Adrenal gland (tissue), 12 donors: ENCODE data around the gene SPDYE4. TPM values are rescaled to one million over a fixed set of nuclear protein-coding genes. Genes with fewer than 3 reads are reported as not detected.

Source experiments
- DNase-seq, 7 donors: peaks; one replicate each; pipeline ENCODE4 v3.0.0-alpha.2; 2019 to 2020
- H3K27ac ChIP-seq, 5 donors: fragments of 200-600 bp; sonication (generic) in 4 of 5; 1 replicate in 3 of 5; 2 replicates in 2 of 5; pipeline versions ENCODE4 v1.5.1 to v1.8.0; 2016 to 2020; ENCODE audit warnings: mild to moderate bottlenecking in 1 of 5
- H3K27me3 ChIP-seq: fragments of 200-600 bp; 2 replicates; pipeline ENCODE4 v1.8.0; 2021
- H3K36me3 ChIP-seq, 2 donors: fragments of 200-600 bp; replicated peaks in 1 of 2; 1 replicate in 1 of 2; 2 replicates in 1 of 2; pipeline versions ENCODE4 v1.5.1 to v1.8.0; 2018 to 2022
- H3K4me1 ChIP-seq, 2 donors: fragments of 200-600 bp; replicated peaks in 1 of 2; 1 replicate in 1 of 2; 2 replicates in 1 of 2; pipeline versions ENCODE4 v1.5.1 to v1.8.0; 2018 to 2021
- H3K4me3 ChIP-seq, 4 donors: fragments of 200-600 bp; sonication (generic) in 3 of 4; one replicate each; pipeline ENCODE4 v1.5.1; 2016 to 2018
- H3K9me3 ChIP-seq, 3 donors: fragments of 200-600 bp; sonication (generic) in 1 of 3; replicated peaks in 1 of 3; 1 replicate in 2 of 3; 2 replicates in 1 of 3; pipeline versions ENCODE4 v1.5.1 to v1.8.0; 2016 to 2021
- POLR2A ChIP-seq, 2 donors: fragments of 450-650 bp; IDR thresholded peaks; one replicate each; pipeline ENCODE4 v1.6.1; 2017; ENCODE audit warnings: antibody characterized with exemption in 2 of 2, mild to moderate bottlenecking in 2 of 2, moderate library complexity in 1 of 2
- WGBS, 4 donors: extraction: QIAGEN DNeasy Blood & Tissue Kit in 2 of 4; methylation state at CpG; one replicate each; pipeline versions ENCODE4 v1.1.5 to v1.1.7; 2013 to 2017; 5-methylcytosine and 5-hydroxymethylcytosine counted together
- intact Hi-C, 2 donors: fragments of 100-400 bp; cut with DNase I; formaldehyde crosslinking; loops; one replicate each; pipeline versions ENCODE4 v1.14.1 to v1.15.0; 2022 to 2023
- polyA plus RNA-seq, 3 donors: library from polyadenylated mRNA; stranded (reverse); fragments of 200-250 nt in 2 of 3; fragments of 350-450 nt in 1 of 3; fragmentation: Illumina TruSeq in 1 of 3; extraction: RNeasy Lipid Tissue Mini Kit (QIAGEN cat#74804) in 1 of 3; gene quantifications; one replicate each; pipeline ENCODE4 v1.2.3, GENCODE V29; 2013 to 2014
- total RNA-seq, 9 donors: library from RNA; depleted of rRNA in 4 of 9; stranded (reverse); fragments of >200 nt in 4 of 9; fragments of 120-200 nt in 1 of 9; fragmentation: NEBNext Ultra II Directional in 1 of 9; extraction: Animal tissue kit (Norgen Biotek cat#: 25700) in 1 of 9; gene quantifications; one replicate each; pipeline versions ENCODE4 v1.1.0 to v1.2.4, GENCODE V29; 2013 to 2023
- TF ChIP-seq, protein P1 (sequence below), 6 experiments: fragments of 450-650 bp in 4 of 6; fragments of 200-600 bp in 2 of 6; sonication (generic) in 1 of 6; IDR thresholded peaks; 1 replicate in 5 of 6; 2 replicates in 1 of 6; pipeline versions ENCODE4 v1.5.1 to v1.8.0; 2016 to 2021; ENCODE audit warnings: antibody characterized with exemption in 6 of 6, mild to moderate bottlenecking in 2 of 6, moderate library complexity in 1 of 6
- donor health status: healthy with polysubstance abuse.
- donor health status: Bipolar disorder and iron deficiency.
- donor health status: DM: yes; HTN: yes; CAD: no.
- donor health status: DM: no; HTN: no; CAD: no.
- donor health status: DM: no; HTN: no; CAD: no.
- donor health status: DM: yes; HTN: yes; CAD: no.

The SPDYE4 gene
- total and polyA plus RNA-seq, 12 donors: not detected

DNA sequence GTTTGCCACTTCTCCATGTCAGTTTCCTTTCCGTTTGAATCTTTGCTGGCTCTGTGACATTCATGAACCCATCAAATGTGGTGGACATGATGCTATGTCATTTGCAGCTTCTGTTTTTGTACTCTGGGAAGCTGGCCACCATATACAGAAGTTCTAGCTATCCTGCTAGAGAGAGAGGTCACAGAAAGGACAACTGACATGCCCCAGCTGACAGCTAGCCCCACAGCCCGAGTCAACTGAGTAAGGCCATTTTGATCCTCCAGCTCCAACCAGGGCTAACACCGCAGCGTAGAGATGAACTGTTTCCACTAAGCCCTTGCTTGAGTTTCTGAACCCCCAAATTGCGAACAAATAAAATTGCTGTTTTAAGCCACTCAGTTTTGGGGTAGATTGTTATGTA, 47.5 kb downstream of the SPDYE4 start:
- DNase-seq: no peak
- TF ChIP-seq POLR2A (IDR thresholded peaks at IDR 0.05): no peak
- TF ChIP-seq, protein P1, sequence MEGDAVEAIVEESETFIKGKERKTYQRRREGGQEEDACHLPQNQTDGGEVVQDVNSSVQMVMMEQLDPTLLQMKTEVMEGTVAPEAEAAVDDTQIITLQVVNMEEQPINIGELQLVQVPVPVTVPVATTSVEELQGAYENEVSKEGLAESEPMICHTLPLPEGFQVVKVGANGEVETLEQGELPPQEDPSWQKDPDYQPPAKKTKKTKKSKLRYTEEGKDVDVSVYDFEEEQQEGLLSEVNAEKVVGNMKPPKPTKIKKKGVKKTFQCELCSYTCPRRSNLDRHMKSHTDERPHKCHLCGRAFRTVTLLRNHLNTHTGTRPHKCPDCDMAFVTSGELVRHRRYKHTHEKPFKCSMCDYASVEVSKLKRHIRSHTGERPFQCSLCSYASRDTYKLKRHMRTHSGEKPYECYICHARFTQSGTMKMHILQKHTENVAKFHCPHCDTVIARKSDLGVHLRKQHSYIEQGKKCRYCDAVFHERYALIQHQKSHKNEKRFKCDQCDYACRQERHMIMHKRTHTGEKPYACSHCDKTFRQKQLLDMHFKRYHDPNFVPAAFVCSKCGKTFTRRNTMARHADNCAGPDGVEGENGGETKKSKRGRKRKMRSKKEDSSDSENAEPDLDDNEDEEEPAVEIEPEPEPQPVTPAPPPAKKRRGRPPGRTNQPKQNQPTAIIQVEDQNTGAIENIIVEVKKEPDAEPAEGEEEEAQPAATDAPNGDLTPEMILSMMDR (IDR thresholded peaks at IDR 0.05): no peak
- intact Hi-C loops: no loop called here
- H3K4me3 ChIP-seq: no peak overlapping the region
- no peaks in the 10 kb centered on the region for H3K27me3 ChIP-seq
- H3K4me1 ChIP-seq: peaks cover 0 to 9% of the 10 kb centered on the region in 2 donors
- H3K36me3 ChIP-seq: no peaks in the 10 kb centered on the region
- H3K9me3 ChIP-seq: no peaks in the 10 kb centered on the region
- no peak overlapping the region for H3K27ac ChIP-seq
- 73 to 82% (median 78%) methylated on average over 5 of the region's 5 CpGs for WGBS, 4 donors

DNA sequence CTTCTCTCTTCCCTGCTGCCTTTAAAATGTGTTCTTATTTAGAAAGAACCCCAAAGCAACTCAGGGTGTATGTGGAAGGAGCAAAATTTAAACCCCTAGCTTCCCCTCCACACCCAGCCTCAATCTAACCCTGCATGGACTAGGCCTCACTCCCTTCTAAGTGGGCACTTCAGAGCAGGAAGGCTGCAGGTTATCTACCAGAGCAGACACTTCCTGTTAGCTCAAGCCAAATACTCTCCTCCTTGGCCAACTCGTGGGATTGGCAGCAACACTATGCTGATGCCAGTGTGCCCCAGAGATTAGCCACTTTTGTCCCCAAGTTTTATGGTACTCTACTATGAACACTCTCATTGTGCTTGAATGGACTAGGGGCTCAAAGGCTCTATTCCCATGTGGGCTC, 49.3 kb downstream of the SPDYE4 start:
- no peaks in the 10 kb centered on the region for H3K36me3 ChIP-seq
- peaks cover 0 to 9% of the 10 kb centered on the region in 2 donors for H3K4me1 ChIP-seq
- TF ChIP-seq POLR2A (IDR thresholded peaks at IDR 0.05): no peak
- TF ChIP-seq, protein P1 (IDR thresholded peaks at IDR 0.05): no peak
- intact Hi-C loops: no loop called here
- H3K27me3 ChIP-seq: no peaks in the 10 kb centered on the region
- H3K4me3 ChIP-seq: no peak overlapping the region
- peak overlapping the region in 1 of 5 donors; percentile 20 for H3K27ac ChIP-seq
- DNase-seq: no peak
- WGBS, 4 donors: 33 to 73% (median 51%) methylated on average over 1 of the region's 1 CpG
- H3K9me3 ChIP-seq: no peaks in the 10 kb centered on the region

DNA sequence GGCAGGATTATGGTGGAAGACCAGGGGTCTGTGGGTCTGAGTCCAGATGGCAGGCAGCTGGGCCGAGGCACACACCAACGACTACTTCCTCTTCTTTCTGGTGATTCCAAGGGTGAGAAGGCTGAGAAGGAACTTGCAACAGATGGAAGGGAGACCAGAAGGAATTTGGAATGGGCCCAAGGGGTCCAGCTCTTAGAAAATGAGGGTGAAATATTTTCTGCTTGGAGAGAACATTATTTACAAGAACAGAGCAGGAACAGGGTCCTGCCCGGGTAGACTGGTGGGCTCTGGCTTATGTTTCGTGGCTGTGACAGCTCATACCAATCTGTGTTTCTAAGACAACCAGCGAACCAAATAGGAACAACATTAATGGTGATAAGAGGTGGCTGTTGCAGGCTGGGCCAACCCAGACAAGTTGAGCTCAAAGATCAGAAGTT, 50.3 kb downstream of the SPDYE4 start:
- intact Hi-C loops: no loop called here
- H3K4me1 ChIP-seq: peaks cover 0 to 9% of the 10 kb centered on the region in 2 donors
- no peaks in the 10 kb centered on the region for H3K27me3 ChIP-seq
- WGBS, 4 donors: 28 to 42% (median 38%) methylated on average over 5 of the region's 5 CpGs
- H3K9me3 ChIP-seq: no peaks in the 10 kb centered on the region
- H3K4me3 ChIP-seq: no peak overlapping the region
- no peak for TF ChIP-seq POLR2A (IDR thresholded peaks at IDR 0.05)
- TF ChIP-seq, protein P1 (IDR thresholded peaks at IDR 0.05): no peak
- DNase-seq: peak in 1 of 7 donors; percentile 64
- peak overlapping the region in 3 of 5 donors; percentile 21 to 49 (median 36) for H3K27ac ChIP-seq
- H3K36me3 ChIP-seq: no peaks in the 10 kb centered on the region

DNA sequence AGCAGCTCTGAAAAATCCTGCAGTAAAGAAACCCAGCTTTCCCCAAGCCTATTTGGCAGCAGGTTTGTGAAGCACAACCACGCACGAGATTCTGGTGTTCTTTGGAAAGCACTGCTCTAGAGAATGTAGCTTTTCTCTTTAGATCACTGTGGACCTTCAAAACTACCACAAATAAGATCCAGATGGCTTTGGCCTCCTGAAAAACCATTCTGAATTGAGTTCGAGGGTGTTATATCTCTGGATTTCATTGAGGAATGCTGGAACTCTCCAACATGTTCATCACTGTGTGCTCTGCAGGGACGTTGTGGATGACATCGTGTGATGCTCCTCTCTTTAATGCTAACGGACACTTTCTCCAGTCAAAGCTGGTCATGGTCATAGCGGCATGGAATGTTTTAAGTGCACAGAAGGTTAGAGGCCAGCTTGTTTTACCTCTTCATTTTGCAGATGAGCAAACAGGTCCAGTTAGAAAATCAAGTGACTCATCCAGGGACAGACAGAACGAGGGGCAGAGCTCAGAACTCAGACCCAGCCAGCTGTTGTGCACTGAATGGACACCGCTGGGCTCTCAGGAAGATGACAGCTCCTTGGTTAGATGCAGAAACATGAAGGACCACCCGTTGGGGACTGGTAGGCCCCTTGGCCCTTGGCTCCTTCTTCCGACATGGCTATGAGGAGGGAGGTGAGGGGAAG, 50.9 kb downstream of the SPDYE4 start:
- Histone ChIP-seq H3K27me3 (no peaks in the 10 kb centered on the region), H3K4me3 (no peak overlapping the region), H3K4me1 (peaks cover 0 to 9% of the 10 kb centered on the region in 2 donors), H3K9me3 (no peaks in the 10 kb centered on the region), H3K36me3 (no peaks in the 10 kb centered on the region), H3K27ac (peak overlapping the region in 3 of 5 donors; percentile 21 to 49 (median 36))
- whole genome bisulfite sequencing, 4 donors: 55 to 68% (median 60%) methylated on average over 11 of the region's 11 CpGs
- no peak for DNase-seq
- TF ChIP-seq, protein P1 (IDR thresholded peaks at IDR 0.05): no peak
- TF ChIP-seq POLR2A (IDR thresholded peaks at IDR 0.05): no peak
- intact Hi-C loops: no loop called here
